Measurements from ENCODE around the gene ADAMTS7.

DNA sequence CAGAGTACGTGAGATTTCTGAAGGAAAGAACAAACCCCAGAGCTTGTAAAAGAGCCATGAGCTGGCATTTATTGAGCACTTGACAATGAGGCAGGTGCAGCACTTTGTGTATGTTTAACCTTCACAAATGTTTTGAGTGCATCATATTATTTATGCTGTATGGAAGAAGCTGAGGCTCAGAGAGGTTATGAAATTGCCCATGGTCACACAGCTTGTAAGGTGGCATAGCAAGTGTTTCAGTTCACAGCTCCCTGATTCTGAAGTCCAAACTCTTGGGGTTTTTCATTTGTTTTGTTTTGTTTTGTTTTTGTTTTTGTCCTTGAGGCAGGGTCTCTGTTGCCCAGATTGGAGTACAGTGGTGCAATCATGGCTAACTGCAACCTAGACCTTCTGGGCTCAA lies 25.1 kb upstream of the ADAMTS7 start:
- TF ChIP-seq, protein P1, sequence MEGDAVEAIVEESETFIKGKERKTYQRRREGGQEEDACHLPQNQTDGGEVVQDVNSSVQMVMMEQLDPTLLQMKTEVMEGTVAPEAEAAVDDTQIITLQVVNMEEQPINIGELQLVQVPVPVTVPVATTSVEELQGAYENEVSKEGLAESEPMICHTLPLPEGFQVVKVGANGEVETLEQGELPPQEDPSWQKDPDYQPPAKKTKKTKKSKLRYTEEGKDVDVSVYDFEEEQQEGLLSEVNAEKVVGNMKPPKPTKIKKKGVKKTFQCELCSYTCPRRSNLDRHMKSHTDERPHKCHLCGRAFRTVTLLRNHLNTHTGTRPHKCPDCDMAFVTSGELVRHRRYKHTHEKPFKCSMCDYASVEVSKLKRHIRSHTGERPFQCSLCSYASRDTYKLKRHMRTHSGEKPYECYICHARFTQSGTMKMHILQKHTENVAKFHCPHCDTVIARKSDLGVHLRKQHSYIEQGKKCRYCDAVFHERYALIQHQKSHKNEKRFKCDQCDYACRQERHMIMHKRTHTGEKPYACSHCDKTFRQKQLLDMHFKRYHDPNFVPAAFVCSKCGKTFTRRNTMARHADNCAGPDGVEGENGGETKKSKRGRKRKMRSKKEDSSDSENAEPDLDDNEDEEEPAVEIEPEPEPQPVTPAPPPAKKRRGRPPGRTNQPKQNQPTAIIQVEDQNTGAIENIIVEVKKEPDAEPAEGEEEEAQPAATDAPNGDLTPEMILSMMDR (conservative IDR thresholded peaks at IDR 0.05; ENCODE audit: low read depth, low read length) = no peak
- TF ChIP-seq EZH2phosphoT487 (IDR thresholded peaks at IDR 0.05; ENCODE audit: borderline replicate concordance, low read length) (no peak), EZH2 (IDR thresholded peaks at IDR 0.05; ENCODE audit: low read length, unreplicated experiment) (no peak)

All from PC-3 (cell line).